GM21737 (cell line): ENCODE results near the gene BEGAIN.

Source experiments
- ATAC-seq: cut with Tn5 transposase; IDR thresholded peaks from one replicate; pipeline ENCODE4 v1.9.1; 2021; ENCODE audit warnings: mild to moderate bottlenecking, moderate library complexity; ENCODE audit not compliant: unreplicated experiment

Gene BEGAIN

GRCh38 chr14:100616854-100617409 lies 29.7 kb upstream of the BEGAIN start:
- ATAC-seq: no peak

- no peak for ATAC-seq
Observed at GRCh38 chr14:100615736-100616695, 28.8 kb upstream of the BEGAIN start.

DNA sequence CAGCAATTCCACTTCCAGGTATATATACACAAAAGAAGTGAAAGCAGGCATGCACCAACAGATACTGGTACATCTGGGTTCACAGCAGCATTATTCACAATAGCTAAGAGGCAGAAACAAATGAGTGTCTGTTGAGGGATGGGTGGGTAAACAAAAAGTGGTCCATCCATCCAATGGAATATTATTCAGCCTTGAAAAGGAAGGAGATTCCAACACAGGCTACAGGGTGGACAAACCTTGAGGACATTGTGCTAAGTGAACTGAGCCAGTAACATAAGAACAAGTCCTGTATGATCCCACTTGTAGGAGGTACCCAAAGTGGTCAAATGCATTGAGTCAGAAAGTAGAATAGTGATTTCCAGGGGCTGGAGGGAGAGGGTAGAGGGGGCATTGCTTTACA lies 27.6 kb upstream of the BEGAIN start:
- ATAC-seq: no peak

- ATAC-seq: no peak
Observed at GRCh38 chr14:100612986-100613385, 25.8 kb upstream of the BEGAIN start.

- ATAC-seq: no peak
Observed at GRCh38 chr14:100611811-100612480, 24.7 kb upstream of the BEGAIN start.

DNA sequence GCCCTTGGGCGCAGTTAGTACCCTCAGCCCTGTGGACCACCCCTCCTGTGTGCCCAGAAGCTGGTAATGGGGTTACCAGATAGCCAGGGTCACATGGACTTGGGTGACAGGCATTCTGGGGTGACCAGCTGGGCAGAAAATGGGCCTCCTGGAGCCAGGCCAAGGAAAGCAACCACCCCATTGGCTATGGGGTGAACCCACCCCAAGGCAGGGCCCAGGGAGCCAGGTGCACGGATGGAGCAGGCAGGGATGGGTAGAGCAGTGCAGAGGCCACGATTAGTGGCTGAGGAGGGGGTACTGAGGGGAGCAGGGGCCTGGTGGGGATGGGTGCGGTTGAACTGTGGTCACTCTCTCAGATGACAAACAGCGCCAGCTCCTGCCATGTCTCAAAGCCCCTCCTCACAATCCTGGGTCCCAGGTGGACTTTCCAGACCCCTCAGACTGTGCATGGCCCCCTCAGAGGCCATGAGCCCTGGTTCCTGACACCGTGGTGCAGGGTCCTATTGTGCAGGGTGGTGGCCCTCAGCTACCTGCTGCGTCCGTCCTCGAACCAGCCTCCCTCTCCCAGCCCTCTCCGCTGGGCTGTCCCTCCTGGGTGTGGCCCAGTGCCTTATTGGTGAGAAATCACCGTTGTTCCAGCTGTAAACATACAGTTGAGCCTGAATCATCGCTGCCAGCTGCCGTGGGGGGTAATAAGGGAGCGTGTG lies 23.4 kb upstream of the BEGAIN start:
- ATAC-seq: no peak

- ATAC-seq: no peak
Observed at GRCh38 chr14:100609941-100610391, 22.7 kb upstream of the BEGAIN start.

- ATAC-seq: no peak
Observed at GRCh38 chr14:100609331-100609870, 22.2 kb upstream of the BEGAIN start.

GRCh38 chr14:100608586-100609330 lies 21.5 kb upstream of the BEGAIN start:
- ATAC-seq: no peak

DNA sequence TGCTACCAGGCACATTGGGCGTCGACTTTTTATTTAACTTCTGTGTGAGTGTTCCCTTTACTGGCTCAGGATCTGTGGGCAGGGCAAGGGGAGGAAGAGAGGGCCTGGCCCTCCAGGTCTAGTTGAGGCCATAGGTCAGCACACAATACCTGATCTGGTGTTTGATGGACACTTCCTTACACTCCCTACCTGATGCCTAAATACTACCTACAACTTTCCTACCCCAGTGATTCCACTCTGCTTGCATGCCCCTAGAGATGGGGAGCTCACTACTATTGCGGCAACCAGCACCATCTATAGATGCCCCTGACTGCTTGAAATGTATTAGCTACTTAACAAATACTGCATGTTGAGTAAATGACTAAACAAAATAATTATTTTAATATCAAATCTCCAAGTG lies 20.8 kb upstream of the BEGAIN start:
- no peak for ATAC-seq

DNA sequence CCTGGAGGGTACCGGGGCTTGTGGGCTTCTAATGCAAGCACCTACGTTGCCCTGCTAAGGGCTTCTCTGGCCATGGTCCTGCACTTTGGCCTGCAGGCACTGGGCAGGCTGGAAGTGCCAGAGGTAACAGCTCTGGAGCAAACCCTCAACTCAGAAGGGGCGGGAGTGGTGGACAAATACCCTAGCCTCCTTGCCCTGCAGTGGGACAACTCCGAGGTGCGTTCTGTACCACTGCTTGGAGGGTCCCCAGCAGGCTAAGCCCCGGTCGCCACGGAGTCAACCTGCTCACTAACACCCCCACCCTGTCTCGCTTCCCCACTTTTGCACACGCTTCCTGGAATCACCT lies 20.4 kb upstream of the BEGAIN start:
- no peak for ATAC-seq

GRCh38 chr14:100606687-100607610 lies 19.7 kb upstream of the BEGAIN start:
- ATAC-seq: no peak

- no peak for ATAC-seq
Observed at GRCh38 chr14:100605706-100606686, 18.8 kb upstream of the BEGAIN start.

- ATAC-seq: no peak
Observed at GRCh38 chr14:100605230-100605629, 18.0 kb upstream of the BEGAIN start.

DNA sequence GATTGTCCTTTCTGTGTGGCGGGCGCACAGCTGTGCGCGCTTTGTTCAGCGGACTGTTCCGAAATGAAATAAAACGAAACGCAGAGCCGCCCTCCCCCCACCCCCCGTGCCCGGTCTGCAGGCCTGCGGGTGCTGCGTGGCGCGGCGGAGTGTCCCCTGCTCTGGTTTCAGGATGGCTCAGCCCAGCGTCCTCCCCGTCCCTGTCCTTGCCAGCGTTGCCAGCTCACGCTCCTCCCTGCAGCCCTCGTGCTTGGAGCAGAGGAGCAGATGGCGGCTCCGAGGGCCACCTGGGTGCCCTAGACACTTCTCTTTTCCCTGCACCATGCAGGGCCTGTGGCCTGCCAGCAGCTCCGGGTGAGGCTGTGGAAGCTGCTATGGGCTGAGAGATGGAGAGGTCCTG lies 17.5 kb upstream of the BEGAIN start:
- no peak for ATAC-seq

DNA sequence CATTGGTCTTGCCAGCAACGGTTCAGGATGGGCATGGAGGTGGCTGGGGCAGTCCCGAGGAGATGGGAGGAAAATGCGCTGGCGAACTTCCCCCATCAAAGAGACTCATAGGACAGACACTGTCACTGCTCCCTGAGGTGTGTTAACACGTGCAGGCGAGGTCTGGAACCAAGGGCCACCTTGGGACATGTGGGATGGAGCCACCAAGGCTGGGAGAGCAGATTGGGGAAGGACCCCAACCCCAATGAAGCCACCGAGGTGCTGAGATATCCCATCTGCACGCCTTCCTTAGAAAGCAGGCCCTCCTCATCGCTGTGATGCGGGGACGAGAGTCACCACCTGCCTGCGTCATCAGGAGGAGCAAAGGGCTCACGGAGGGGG lies 16.9 kb upstream of the BEGAIN start:
- ATAC-seq: no peak

DNA sequence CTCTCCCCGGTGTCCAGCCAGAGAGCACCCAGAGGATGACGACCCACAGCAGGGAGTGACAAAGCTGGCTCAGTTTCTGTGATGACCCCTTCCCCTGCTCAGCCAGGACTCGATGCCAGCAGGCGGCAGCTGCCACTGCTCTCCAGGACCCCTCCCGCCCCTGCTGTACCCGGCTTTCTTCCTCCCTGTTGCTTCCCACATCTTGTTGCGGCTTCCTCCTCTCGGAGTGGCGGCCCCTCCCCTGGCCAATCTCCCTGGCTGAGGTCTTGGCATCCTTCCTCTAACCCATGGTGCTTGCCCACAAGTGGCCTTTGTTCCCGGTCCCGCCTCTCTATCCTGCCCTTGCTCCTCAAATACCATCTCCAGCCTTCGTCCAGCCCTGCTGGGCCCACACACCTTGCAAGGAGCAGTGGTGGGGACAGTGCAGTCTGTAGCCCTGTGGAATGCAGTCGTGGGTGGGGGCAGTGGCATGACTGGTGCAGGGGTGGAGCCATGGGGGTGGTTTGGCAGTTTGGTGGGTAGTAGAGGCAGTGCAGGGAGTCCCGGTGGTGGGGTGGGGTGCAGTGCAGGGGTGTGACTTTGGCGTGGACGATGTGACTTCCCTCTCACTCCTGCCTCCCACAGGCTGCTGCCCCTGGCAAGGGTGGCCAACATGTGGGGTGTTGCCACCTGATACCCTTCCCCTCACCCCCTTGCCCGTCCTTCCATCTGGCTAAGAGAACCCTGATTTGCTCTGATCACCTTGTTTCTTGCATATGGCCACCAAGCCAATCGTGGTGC lies 16.3 kb upstream of the BEGAIN start:
- no peak for ATAC-seq
